HG02840 (cell line): Measurements from ENCODE around the gene GPD2.
"Not testable (repeated sequence)": the region's sequence is repeated elsewhere in the genome, so short reads cannot be mapped to it uniquely, and the experiment has no call there.

Experiments used
- ATAC-seq: cut with Tn5 transposase; IDR thresholded peaks from one replicate; pipeline ENCODE4 v1.9.1; 2021; ENCODE audit warnings: mild to moderate bottlenecking, moderate library complexity, moderate number of reproducible peaks; ENCODE audit not compliant: unreplicated experiment, low FRiP score

GPD2 gene

GRCh38 chr2:156471762-156472161 is 35.6 kb downstream of the GPD2 start:
- no peak for ATAC-seq

- peak; percentile 51 for ATAC-seq
Measured at GRCh38 chr2:156472686-156473085, 36.5 kb downstream of the GPD2 start.

DNA sequence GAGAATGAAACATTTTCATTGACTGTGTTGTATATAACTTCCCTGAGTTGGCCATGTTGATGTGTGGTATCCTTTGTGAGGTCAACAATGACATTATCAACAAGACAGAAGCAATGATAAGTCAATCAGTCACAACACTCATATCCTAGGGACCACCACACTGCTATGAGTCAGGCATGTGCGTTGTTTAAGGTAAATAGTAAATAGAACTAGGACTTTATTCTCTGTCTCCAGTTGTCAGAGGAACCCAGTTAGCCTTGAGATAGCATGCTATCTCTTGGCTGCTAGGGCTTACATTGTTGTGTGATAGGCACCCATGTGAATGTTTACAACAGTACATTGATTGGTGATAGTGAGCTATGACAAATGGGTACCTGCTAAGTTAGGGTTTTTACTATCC is 37.3 kb downstream of the GPD2 start:
- no peak for ATAC-seq

GRCh38 chr2:156474401-156474800 is 38.2 kb downstream of the GPD2 start:
- ATAC-seq = no peak

DNA sequence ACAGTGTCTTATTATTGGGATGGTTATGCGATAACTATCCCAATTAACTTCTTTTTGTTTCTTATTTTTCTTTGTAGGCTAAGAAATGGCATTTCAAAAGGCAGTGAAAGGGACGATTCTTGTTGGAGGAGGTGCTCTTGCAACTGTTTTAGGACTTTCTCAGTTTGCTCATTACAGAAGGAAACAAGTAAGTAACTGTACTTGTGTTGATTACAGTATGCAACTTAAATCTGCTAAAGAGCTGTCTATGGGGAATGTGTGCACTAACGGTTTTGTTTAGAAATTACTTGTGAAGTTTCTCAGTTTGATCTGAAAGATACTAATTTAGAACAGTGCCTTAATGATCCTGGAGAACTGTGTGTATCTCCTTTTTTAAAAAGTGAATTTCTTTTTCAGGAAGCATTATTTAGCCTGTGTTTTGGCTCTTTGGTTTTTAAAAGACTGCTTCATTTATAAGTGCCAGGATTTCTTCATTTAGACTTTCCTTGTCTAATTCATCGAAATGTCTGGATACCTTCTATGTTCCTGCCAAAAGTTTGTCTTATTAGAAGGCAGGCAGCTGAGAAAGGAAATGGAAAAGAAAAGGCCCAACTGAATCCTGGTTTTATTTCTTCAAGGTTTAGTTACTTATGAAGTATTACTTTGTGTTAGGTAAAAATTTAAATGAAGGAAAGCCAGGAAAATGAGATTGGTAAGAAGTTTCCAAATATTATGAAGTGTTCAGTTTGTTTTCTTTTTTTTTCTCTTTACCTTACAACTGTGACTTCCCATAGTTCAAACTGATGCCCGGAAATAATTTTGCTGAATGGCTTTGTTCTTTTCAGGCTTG is 40.1 kb downstream of the GPD2 start:
- ATAC-seq = no peak

GRCh38 chr2:156476850-156477206 is 40.6 kb downstream of the GPD2 start:
- no peak for ATAC-seq

- no peak for ATAC-seq
Measured at GRCh38 chr2:156480376-156480775, 44.2 kb downstream of the GPD2 start.

DNA sequence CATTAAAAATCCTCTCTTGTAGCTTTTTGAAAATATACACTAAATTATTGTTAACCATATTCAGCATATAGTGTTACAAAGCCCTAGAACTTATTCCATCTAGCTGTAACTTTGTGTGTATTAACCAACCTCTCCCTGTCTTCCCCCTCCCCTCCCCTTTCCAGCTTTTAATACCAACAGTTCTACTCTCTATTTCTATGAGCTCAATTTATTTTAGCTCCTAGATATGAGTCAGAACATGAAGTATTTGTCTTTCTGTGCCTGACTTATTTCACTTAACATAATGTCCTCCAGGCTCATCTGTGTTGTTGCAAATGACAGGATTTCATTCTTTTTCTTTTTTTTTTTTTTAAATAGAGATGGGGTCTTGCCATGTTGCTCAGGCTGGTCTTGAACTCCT is 45.1 kb downstream of the GPD2 start:
- ATAC-seq = no peak

- no peak for ATAC-seq
Measured at GRCh38 chr2:156483741-156484173, 47.6 kb downstream of the GPD2 start.

DNA sequence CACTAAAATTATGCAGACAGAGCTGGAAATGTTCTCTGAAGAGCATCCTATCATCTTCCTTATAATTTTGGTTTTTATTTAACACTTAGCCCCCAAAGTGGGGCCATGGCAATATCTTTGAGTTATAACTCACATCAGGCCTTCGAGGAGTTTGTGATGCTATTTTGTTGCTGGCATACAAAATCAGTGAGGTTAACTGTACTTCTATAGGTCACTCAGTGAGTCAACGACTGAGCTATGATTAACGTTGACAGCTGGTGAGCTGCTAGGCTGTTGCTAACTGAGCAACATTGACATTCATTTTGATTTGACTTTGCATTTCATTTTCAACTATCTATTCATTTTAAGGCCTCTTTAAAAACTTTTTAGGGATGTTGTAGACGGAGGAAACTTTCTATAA is 50.0 kb downstream of the GPD2 start:
- ATAC-seq = no peak

DNA sequence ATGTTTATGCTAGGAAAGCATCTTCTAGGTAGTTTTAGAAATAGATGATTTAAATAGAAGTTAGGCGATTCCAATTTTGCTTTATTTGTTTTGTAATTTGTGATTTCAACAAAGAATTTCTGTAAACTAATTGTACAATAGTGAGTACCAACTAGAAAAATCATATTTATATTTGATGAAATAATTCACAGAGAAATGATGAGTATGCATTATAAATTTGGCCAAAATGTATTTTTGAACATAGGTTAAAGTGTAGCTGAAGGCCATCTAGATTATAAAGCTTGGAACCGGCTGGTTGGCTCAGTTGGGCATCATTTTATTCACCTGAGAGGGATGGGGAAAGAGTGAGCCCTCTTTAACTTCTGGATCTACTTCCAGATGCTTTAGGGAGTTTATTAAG is 50.4 kb downstream of the GPD2 start:
- no peak for ATAC-seq

GRCh38 chr2:156489195-156489594 is 53.0 kb downstream of the GPD2 start:
- ATAC-seq = no peak

GRCh38 chr2:156489750-156490465 is 53.7 kb downstream of the GPD2 start:
- ATAC-seq = no peak

- no peak for ATAC-seq
Measured at GRCh38 chr2:156490466-156490840, 54.3 kb downstream of the GPD2 start.

- ATAC-seq = no peak
Measured at GRCh38 chr2:156491176-156491575, 55.0 kb downstream of the GPD2 start.

- no peak for ATAC-seq
Measured at GRCh38 chr2:156492979-156493378, 56.8 kb downstream of the GPD2 start.

GRCh38 chr2:156495998-156496397 is 59.8 kb downstream of the GPD2 start:
- ATAC-seq = not testable (repeated sequence)

GRCh38 chr2:156505696-156506095 is 69.5 kb downstream of the GPD2 start:
- ATAC-seq = no peak

DNA sequence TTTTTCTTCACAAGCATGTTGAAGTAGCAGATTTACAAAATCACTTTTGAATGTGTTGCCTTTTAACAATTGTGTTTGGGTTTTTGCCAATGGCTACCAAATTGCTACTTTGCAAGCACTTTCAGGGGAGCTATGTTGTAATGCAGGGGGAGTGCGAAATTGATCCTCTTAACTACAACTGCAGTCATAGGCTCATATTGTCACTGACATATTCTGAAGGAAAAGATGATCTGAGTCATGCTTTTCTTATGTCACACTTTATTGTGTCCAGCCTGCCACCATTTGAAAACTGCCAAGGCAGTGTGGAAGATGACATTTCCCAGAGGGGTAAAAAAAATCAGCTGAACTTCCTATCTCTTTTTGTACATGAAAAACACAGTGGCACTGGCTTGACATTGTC is 74.9 kb downstream of the GPD2 start:
- ATAC-seq = no peak

- ATAC-seq = peak; percentile 62
Measured at GRCh38 chr2:156511803-156512202, 75.6 kb downstream of the GPD2 start.

DNA sequence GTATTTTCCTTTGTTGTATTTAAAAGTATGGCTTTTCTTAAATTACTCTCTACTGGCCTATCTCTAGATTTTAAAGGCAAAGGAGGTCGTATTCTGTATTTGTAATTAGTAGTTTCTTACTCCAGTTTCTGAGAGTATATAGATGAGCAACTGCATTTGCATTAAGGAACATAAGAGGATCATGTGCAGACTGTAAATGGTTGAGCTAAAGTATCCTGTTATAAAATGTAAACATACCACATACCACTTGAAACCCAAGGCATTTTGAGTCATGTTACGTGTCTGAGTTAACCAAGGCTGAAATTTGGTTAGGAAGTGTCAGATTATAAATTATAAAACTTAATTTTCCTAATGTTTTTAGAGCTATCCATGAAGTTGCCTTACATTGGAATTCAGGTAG is 76.3 kb downstream of the GPD2 start:
- peak; percentile 63 for ATAC-seq

DNA sequence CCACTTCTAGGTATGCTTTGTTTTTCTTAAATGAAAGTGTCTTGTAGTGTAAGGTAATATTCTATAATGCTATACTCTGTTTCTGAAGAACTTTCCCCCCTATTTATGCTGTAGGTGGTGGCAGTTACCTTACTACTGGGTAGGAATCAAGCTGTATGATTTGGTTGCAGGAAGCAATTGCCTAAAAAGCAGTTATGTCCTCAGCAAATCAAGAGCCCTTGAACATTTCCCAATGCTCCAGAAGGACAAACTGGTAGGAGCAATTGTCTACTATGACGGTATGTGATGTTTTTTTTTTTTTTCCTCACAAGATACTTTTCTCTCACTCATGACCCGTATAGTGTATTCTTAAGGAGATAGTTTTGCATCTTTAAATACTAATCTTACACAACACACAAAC is 77.0 kb downstream of the GPD2 start:
- no peak for ATAC-seq
